SK-N-SH (cell line): ENCODE measurements around the gene SLC2A13. TPM values are rescaled to one million over a fixed set of nuclear protein-coding genes. Genes with fewer than 3 reads are reported as not detected.

Experiments
- CTCF ChIA-PET: fragments of 300-600, 350-600 bp; formaldehyde crosslinking; extraction: SDS; loops from one replicate; lab custom pipeline; 2021; lab: Yijun Ruan, JAX
- POLR2A ChIA-PET: fragments of 350-600 bp; sonication (Branson Sonifier 250); formaldehyde crosslinking; extraction: SDS; loops from one replicate; lab custom pipeline; 2020; ENCODE audit warnings: antibody characterized with exemption, inconsistent platforms; lab: Yijun Ruan, JAX
- DNase-seq: peaks from one replicate; pipeline ENCODE4 v3.0.0; 2012
- H2AFZ ChIP-seq: fragments of 200-600 bp; sonication (generic); 2 replicates; pipeline ENCODE4 v1.8.1; 2016; ENCODE audit warnings: antibody characterized with exemption, mild to moderate bottlenecking, low read depth
- H3F3A ChIP-seq: fragments of 200-600 bp; sonication (generic); replicated peaks from 2 replicates; pipeline ENCODE3; 2016; ENCODE audit warnings: antibody characterized with exemption, mild to moderate bottlenecking; ENCODE audit not compliant: insufficient read depth
- H3K27ac ChIP-seq, 2 experiments: fragments of 200-500 bp in 1 of 2; fragments of 200-600 bp in 1 of 2; sonication (Bioruptor generic) in 1 of 2; sonication (generic), shearing (Covaris generic) in 1 of 2; 2 replicates each; pipeline versions ENCODE4 v1.5.1 to v1.6.1; 2014 to 2016; ENCODE audit warnings: low read depth in 2 of 2, inconsistent platforms in 1 of 2, low read length in 1 of 2, mild to moderate bottlenecking in 1 of 2, mixed read lengths in 1 of 2
- H3K27me3 ChIP-seq: fragments of 200-600 bp; sonication (generic), shearing (Covaris generic); 2 replicates; pipeline ENCODE4 v1.6.1; 2016; ENCODE audit warnings: mixed run types; ENCODE audit not compliant: insufficient read depth
- H3K36me3 ChIP-seq, 2 experiments: fragments of 200-500 bp in 1 of 2; fragments of 200-600 bp in 1 of 2; sonication (Bioruptor generic) in 1 of 2; sonication (generic) in 1 of 2; replicated peaks in 1 of 2; 2 replicates each; pipeline versions ENCODE3 to v1.5.1; 2014 to 2016; ENCODE audit warnings: low read length in 1 of 2, mild to moderate bottlenecking in 1 of 2; ENCODE audit not compliant: insufficient read depth in 2 of 2, control insufficient read depth in 1 of 2
- H3K4me1 ChIP-seq, 2 experiments: fragments of 200-500 bp in 1 of 2; fragments of 200-600 bp in 1 of 2; sonication (Bioruptor generic) in 1 of 2; sonication (generic), shearing (Covaris generic) in 1 of 2; 2 replicates each; pipeline versions ENCODE4 v1.5.1 to v1.6.1; 2014 to 2016; ENCODE audit warnings: low read depth in 1 of 2, low read length in 1 of 2, mixed run types in 1 of 2; ENCODE audit not compliant: insufficient read depth in 2 of 2, control insufficient read depth in 1 of 2
- H3K4me2 ChIP-seq: fragments of 200-600 bp; sonication (generic), shearing (Covaris generic); 2 replicates; pipeline ENCODE4 v1.6.1; 2017; ENCODE audit warnings: mixed run types
- H3K4me3 ChIP-seq, 2 experiments: fragments of 200-500 bp in 1 of 2; fragments of 200-600 bp in 1 of 2; sonication (Bioruptor generic) in 1 of 2; sonication (generic), shearing (Covaris generic) in 1 of 2; 2 replicates each; pipeline versions ENCODE4 v1.5.1 to v1.8.1; 2014 to 2016; ENCODE audit warnings: low read depth in 2 of 2, inconsistent platforms in 1 of 2, low read length in 1 of 2, mild to moderate bottlenecking in 1 of 2, mixed read lengths in 1 of 2, moderate library complexity in 1 of 2
- H3K79me2 ChIP-seq: fragments of 200-600 bp; sonication (generic); 2 replicates; pipeline ENCODE4 v1.8.1; 2017; ENCODE audit warnings: mild to moderate bottlenecking; ENCODE audit not compliant: insufficient read depth
- H3K9ac ChIP-seq: fragments of 200-600 bp; sonication (generic); 2 replicates; pipeline ENCODE4 v1.6.1; 2017; ENCODE audit warnings: mixed run types
- H3K9me2 ChIP-seq: fragments of 200-600 bp; sonication (generic); 2 replicates; pipeline ENCODE4 v1.6.1; 2017; ENCODE audit warnings: mixed run types
- H3K9me3 ChIP-seq: fragments of 200-600 bp; sonication (generic); 2 replicates; pipeline ENCODE4 v1.6.1; 2017; ENCODE audit warnings: mixed run types, mild to moderate bottlenecking, moderate library complexity
- H4K20me1 ChIP-seq: fragments of 200-600 bp; sonication (generic); 2 replicates; pipeline ENCODE4 v1.6.1; 2017; ENCODE audit warnings: mild to moderate bottlenecking, mixed run types; ENCODE audit not compliant: insufficient read depth
- CHD2 ChIP-seq: fragments of 150-350 bp; IDR thresholded peaks from 2 replicates; pipeline ENCODE4 v1.6.1; 2018; ENCODE audit warnings: low read length; ENCODE audit not compliant: partially characterized antibody
- ELF1 ChIP-seq: IDR thresholded peaks from 2 replicates; pipeline ENCODE4 v1.4.0; 2012
- FOSL2 ChIP-seq: IDR thresholded peaks from 2 replicates; pipeline ENCODE4 v1.4.0; 2012; ENCODE audit warnings: low read depth, mild to moderate bottlenecking, moderate library complexity, borderline replicate concordance
- GABPA ChIP-seq: IDR thresholded peaks from 2 replicates; pipeline ENCODE4 v1.4.0; 2012; ENCODE audit warnings: low read depth, mild to moderate bottlenecking
- GATA2 ChIP-seq: sonication (generic); formaldehyde crosslinking; IDR thresholded peaks from 2 replicates; pipeline ENCODE4 v1.5.0; 2020; ENCODE audit warnings: mild to moderate bottlenecking, missing genetic modification reagents
- MXI1 ChIP-seq: IDR thresholded peaks from 2 replicates; pipeline ENCODE4 v1.6.1; 2012; ENCODE audit warnings: mild to moderate bottlenecking, low read depth, low read length, improper control_type of control experiment
- RCOR1 ChIP-seq: fragments of 150-350 bp; IDR thresholded peaks from 2 replicates; pipeline ENCODE4 v1.6.1; 2017; ENCODE audit warnings: antibody characterized with exemption, low read length
- RFX5 ChIP-seq: IDR thresholded peaks from 2 replicates; pipeline ENCODE4 v1.6.1; 2012; ENCODE audit warnings: mild to moderate bottlenecking, improper control_type of control experiment, low read length
- SMC3 ChIP-seq: IDR thresholded peaks from 2 replicates; pipeline ENCODE4 v1.6.1; 2012; ENCODE audit warnings: low read depth, low read length, improper control_type of control experiment
- TCF12 ChIP-seq: IDR thresholded peaks from 2 replicates; pipeline ENCODE4 v1.4.0; 2012
- WGBS: methylation state at CpG from one replicate; pipeline ENCODE4 v1.1.6; 2017; ENCODE audit warnings: low lambda C conversion rate; 5-methylcytosine and 5-hydroxymethylcytosine counted together
- polyA plus RNA-seq, 3 experiments: library from polyadenylated mRNA; depleted of rRNA; stranded (reverse); fragments of >200 nt; gene quantifications; 2 replicates each; pipeline ENCODE4 v1.2.3, GENCODE V29; 2012
- TF ChIP-seq, protein P1 (sequence below): IDR thresholded peaks from 2 replicates; pipeline ENCODE4 v1.6.1; 2012; ENCODE audit warnings: mild to moderate bottlenecking, low read depth, low read length, moderate library complexity
- TF ChIP-seq, protein P2 (sequence below): IDR thresholded peaks from 2 replicates; pipeline ENCODE4; 2012

SLC2A13 gene
- polyA plus RNA-seq, 1 of the 3 experiments (the other 2 are of a cell fraction) = 0.21 TPM

DNA sequence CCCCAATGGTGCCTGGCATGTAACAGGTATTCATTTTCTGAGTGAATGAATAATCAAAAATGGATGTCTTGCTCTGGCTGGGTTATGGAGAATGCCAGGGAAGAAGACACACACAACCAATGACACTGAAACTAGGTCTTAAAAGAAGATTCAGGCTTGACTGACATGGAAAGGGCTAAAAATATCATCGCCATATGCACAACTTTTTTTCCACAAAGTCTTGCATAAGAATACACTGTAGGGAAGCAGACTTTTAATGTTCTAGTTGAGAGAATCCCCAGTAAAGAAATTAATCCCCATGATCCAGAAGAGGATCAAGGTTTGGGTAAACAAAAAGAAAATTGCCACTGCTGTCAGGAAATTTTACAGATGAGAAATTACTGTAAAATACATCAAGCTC, 116.4 kb downstream of the SLC2A13 start:
- no peak overlapping the region for H3K27ac ChIP-seq
- no peaks in the 10 kb centered on the region for H3K9me3 ChIP-seq
- no peak for DNase-seq
- ChIA-PET CTCF (interaction anchor here (0.7 to 4.6 kb wide), 6 partner anchors 14 to 313 kb away, joined by 3 to 38 read pairs (median 4); no protein-coding TSS in a partner anchor), POLR2A (no interaction called here)
- H3K4me1 ChIP-seq = no peaks in the 10 kb centered on the region
- H3K4me3 ChIP-seq = no peak overlapping the region
- no peak for TF ChIP-seq FOSL2
- TF ChIP-seq MXI1 = no peak
- TF ChIP-seq SMC3 = no peak
- no peak for TF ChIP-seq TCF12
- no peak for TF ChIP-seq GABPA
- TF ChIP-seq RCOR1 = no peak
- TF ChIP-seq, protein P1, sequence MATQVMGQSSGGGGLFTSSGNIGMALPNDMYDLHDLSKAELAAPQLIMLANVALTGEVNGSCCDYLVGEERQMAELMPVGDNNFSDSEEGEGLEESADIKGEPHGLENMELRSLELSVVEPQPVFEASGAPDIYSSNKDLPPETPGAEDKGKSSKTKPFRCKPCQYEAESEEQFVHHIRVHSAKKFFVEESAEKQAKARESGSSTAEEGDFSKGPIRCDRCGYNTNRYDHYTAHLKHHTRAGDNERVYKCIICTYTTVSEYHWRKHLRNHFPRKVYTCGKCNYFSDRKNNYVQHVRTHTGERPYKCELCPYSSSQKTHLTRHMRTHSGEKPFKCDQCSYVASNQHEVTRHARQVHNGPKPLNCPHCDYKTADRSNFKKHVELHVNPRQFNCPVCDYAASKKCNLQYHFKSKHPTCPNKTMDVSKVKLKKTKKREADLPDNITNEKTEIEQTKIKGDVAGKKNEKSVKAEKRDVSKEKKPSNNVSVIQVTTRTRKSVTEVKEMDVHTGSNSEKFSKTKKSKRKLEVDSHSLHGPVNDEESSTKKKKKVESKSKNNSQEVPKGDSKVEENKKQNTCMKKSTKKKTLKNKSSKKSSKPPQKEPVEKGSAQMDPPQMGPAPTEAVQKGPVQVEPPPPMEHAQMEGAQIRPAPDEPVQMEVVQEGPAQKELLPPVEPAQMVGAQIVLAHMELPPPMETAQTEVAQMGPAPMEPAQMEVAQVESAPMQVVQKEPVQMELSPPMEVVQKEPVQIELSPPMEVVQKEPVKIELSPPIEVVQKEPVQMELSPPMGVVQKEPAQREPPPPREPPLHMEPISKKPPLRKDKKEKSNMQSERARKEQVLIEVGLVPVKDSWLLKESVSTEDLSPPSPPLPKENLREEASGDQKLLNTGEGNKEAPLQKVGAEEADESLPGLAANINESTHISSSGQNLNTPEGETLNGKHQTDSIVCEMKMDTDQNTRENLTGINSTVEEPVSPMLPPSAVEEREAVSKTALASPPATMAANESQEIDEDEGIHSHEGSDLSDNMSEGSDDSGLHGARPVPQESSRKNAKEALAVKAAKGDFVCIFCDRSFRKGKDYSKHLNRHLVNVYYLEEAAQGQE = no peak
- TF ChIP-seq CHD2 = no peak
- no peak for TF ChIP-seq ELF1
- no peak for TF ChIP-seq GATA2
- TF ChIP-seq, protein P2, sequence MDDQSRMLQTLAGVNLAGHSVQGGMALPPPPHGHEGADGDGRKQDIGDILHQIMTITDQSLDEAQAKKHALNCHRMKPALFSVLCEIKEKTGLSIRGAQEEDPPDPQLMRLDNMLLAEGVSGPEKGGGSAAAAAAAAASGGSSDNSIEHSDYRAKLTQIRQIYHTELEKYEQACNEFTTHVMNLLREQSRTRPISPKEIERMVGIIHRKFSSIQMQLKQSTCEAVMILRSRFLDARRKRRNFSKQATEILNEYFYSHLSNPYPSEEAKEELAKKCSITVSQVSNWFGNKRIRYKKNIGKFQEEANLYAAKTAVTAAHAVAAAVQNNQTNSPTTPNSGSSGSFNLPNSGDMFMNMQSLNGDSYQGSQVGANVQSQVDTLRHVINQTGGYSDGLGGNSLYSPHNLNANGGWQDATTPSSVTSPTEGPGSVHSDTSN = no peak
- TF ChIP-seq, all 33 proteins: peak for 0
- Histone ChIP-seq H4K20me1 (no peaks in the 10 kb centered on the region), H3K9ac (no peak overlapping the region), H3K9me2 (no peaks in the 10 kb centered on the region), H3K36me3 (no peaks in the 10 kb centered on the region), H2AFZ (no peak overlapping the region), H3K27me3 (no peaks in the 10 kb centered on the region), H3F3A (no peaks in the 10 kb centered on the region), H3K79me2 (no peaks in the 10 kb centered on the region), H3K4me2 (no peak overlapping the region)
- 89% methylated on average over 1 of the region's 1 CpG for WGBS

DNA sequence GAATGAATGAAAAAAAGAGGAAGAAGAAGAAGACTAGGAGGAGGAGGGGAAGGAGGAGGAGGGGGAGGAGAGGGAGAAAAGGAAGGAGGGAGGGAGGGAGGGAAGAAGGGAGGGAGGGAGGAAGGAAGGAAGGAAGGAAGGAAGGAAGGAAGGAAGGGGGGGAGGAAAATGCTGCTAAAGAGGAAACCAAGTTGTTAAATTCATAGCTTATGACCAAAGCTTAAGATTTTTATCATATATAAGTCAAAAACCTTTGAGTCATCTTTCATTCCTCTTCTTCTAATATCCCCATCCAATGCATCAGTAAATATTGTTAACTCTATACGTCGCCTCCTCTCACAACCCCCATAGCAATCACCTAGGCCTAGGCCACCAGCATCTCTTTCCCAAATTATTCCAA, 117.3 kb downstream of the SLC2A13 start:
- H3K79me2 ChIP-seq = no peaks in the 10 kb centered on the region
- H3K4me2 ChIP-seq = no peak overlapping the region
- POLR2A ChIA-PET = no interaction called here
- H3F3A ChIP-seq = no peaks in the 10 kb centered on the region
- H3K4me1 ChIP-seq = no peaks in the 10 kb centered on the region
- TF ChIP-seq RFX5 = no peak
- TF ChIP-seq, all 33 proteins: peak for 0
- no peaks in the 10 kb centered on the region for H3K36me3 ChIP-seq
- 89% methylated on average over 2 of the region's 2 CpGs for WGBS
- H3K27me3 ChIP-seq = no peaks in the 10 kb centered on the region
- H3K27ac ChIP-seq = no peak overlapping the region
- H3K9me2 ChIP-seq = no peaks in the 10 kb centered on the region
- no peak overlapping the region for H3K9ac ChIP-seq
- no peak overlapping the region for H3K4me3 ChIP-seq
- no peaks in the 10 kb centered on the region for H4K20me1 ChIP-seq
- no peaks in the 10 kb centered on the region for H3K9me3 ChIP-seq
- no peak for DNase-seq
- CTCF ChIA-PET = interaction anchor here (0.5 to 1.1 kb wide), 2 partner anchors 10 to 85 kb away, joined by 3 read pairs; no protein-coding TSS in a partner anchor
- H2AFZ ChIP-seq = no peak overlapping the region
